ENCODE results near the gene MRPS21.
A peak's percentile ranks its signal among the peaks of the same experiment; 100 is the strongest.
"Not testable (repeated sequence)": the region's sequence is repeated elsewhere in the genome, so short reads cannot be mapped to it uniquely, and the experiment has no call there.

Gene MRPS21

GRCh38 chr1:150281758-150282557, 11.7 kb upstream of the MRPS21 start, which contains the start of gene CIART:
Gene CIART (plus strand): TSS chr1:150282554. CDS start chr1:150283268, 714 bp downstream.
- DNase-seq, result peak; percentile 100

- DNase-seq, result no peak
Observed at GRCh38 chr1:150282558-150282958, 11.1 kb upstream of the MRPS21 start.

GRCh38 chr1:150283260-150283659, 10.4 kb upstream of the MRPS21 start:
- no peak for DNase-seq

- DNase-seq, result no peak
Observed at GRCh38 chr1:150288382-150288781, 5.3 kb upstream of the MRPS21 start.

- no peak for DNase-seq
Observed at GRCh38 chr1:150288822-150289221, 4.8 kb upstream of the MRPS21 start.

GRCh38 chr1:150295476-150295875, 1.8 kb downstream of the MRPS21 start:
- no peak for DNase-seq

GRCh38 chr1:150299716-150300115, 6.1 kb downstream of the MRPS21 start:
- no peak for DNase-seq

- DNase-seq, result no peak
Observed at GRCh38 chr1:150302338-150302737, 8.7 kb downstream of the MRPS21 start.

GRCh38 chr1:150302902-150303301, 9.2 kb downstream of the MRPS21 start:
- no peak for DNase-seq

- not testable (repeated sequence) for DNase-seq
Observed at GRCh38 chr1:150308585-150308984, 14.9 kb downstream of the MRPS21 start.

- peak; percentile 64 for DNase-seq
Observed at GRCh38 chr1:150309758-150310508, 16.3 kb downstream of the MRPS21 start.

GRCh38 chr1:150311762-150312161, 18.1 kb downstream of the MRPS21 start:
- DNase-seq, result no peak

- DNase-seq, result not testable (repeated sequence)
Observed at GRCh38 chr1:150314691-150315090, 21.0 kb downstream of the MRPS21 start.

GRCh38 chr1:150320667-150320978, 27.0 kb downstream of the MRPS21 start:
- DNase-seq, result no peak

- DNase-seq, result peak; percentile 39
Observed at GRCh38 chr1:150321826-150322166, 28.1 kb downstream of the MRPS21 start.

- DNase-seq, result no peak
Observed at GRCh38 chr1:150322310-150322709, 28.6 kb downstream of the MRPS21 start.

- DNase-seq, result no peak
Observed at GRCh38 chr1:150332651-150333290, 39.1 kb downstream of the MRPS21 start.

- no peak for DNase-seq
Observed at GRCh38 chr1:150346316-150346715, 52.7 kb downstream of the MRPS21 start.

- no peak for DNase-seq
Observed at GRCh38 chr1:150352866-150353265, 59.2 kb downstream of the MRPS21 start.
